HepG2 (cell line): ENCODE measurements around the gene CKB.

Experiments used
- ELF1 ChIP-seq: sonication (generic); formaldehyde crosslinking; IDR thresholded peaks from 2 replicates; pipeline ENCODE4 v1.4.0; 2020; ENCODE audit warnings: missing genetic modification reagents
- FOSL1 ChIP-seq: sonication (generic); formaldehyde crosslinking; IDR thresholded peaks from 2 replicates; pipeline ENCODE4 v1.9.0; 2021; ENCODE audit warnings: missing genetic modification reagents, borderline replicate concordance
- PBX2 ChIP-seq: IDR thresholded peaks from 2 replicates; pipeline ENCODE4 v1.6.1; 2016; ENCODE audit warnings: control low read depth
- PCBP1 ChIP-seq: fragments of 200-400 bp; formaldehyde crosslinking; IDR thresholded peaks from 2 replicates; pipeline ENCODE4 v1.6.1; 2017; ENCODE audit warnings: mild to moderate bottlenecking, low read depth, low read length, borderline replicate concordance
- YY1 ChIP-seq: IDR thresholded peaks from 2 replicates; pipeline ENCODE4 v1.6.1; 2011; ENCODE audit warnings: low read length, low read depth, moderate library complexity, mild to moderate bottlenecking; ENCODE audit not compliant: insufficient read depth, insufficient replicate concordance

GRCh38 chr14:103514596-103515421 lies 7.8 kb downstream of the CKB start:
- TF ChIP-seq FOSL1: no peak
- no peak for TF ChIP-seq YY1
- TF ChIP-seq PCBP1: no peak
- no peak for TF ChIP-seq PBX2 (CRISPR knock-in tag)
- no peak for TF ChIP-seq ELF1
